Measurements from ENCODE around the gene GDF7. TPM values are rescaled to one million over a fixed set of nuclear protein-coding genes. Genes with fewer than 3 reads are reported as not detected.

GDF7 gene
- total and polyA plus RNA-seq, 8 donors, result 0.15 to 0.42 (median 0.30) TPM

- Histone ChIP-seq H3K27ac (no peak overlapping the region), H3K4me1 (no peaks in the 10 kb centered on the region), H3K36me3 (peaks cover 0 to 15% of the 10 kb centered on the region in 2 donors), H3K4me3 (no peak overlapping the region), H3K9me3 (no peaks in the 10 kb centered on the region), H3K27me3 (peaks cover 0 to under 1% of the 10 kb centered on the region in 2 donors)
- intact Hi-C loops (cut with DNase I), result no loop called here
- DNase-seq (peak in 1 of 4 donors; percentile 36), ATAC-seq (no peak)
- TF ChIP-seq, protein P1, sequence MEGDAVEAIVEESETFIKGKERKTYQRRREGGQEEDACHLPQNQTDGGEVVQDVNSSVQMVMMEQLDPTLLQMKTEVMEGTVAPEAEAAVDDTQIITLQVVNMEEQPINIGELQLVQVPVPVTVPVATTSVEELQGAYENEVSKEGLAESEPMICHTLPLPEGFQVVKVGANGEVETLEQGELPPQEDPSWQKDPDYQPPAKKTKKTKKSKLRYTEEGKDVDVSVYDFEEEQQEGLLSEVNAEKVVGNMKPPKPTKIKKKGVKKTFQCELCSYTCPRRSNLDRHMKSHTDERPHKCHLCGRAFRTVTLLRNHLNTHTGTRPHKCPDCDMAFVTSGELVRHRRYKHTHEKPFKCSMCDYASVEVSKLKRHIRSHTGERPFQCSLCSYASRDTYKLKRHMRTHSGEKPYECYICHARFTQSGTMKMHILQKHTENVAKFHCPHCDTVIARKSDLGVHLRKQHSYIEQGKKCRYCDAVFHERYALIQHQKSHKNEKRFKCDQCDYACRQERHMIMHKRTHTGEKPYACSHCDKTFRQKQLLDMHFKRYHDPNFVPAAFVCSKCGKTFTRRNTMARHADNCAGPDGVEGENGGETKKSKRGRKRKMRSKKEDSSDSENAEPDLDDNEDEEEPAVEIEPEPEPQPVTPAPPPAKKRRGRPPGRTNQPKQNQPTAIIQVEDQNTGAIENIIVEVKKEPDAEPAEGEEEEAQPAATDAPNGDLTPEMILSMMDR (IDR thresholded peaks at IDR 0.05), result no peak
Measured at GRCh38 chr2:20680744-20681375, 13.9 kb downstream of the GDF7 start.

DNA sequence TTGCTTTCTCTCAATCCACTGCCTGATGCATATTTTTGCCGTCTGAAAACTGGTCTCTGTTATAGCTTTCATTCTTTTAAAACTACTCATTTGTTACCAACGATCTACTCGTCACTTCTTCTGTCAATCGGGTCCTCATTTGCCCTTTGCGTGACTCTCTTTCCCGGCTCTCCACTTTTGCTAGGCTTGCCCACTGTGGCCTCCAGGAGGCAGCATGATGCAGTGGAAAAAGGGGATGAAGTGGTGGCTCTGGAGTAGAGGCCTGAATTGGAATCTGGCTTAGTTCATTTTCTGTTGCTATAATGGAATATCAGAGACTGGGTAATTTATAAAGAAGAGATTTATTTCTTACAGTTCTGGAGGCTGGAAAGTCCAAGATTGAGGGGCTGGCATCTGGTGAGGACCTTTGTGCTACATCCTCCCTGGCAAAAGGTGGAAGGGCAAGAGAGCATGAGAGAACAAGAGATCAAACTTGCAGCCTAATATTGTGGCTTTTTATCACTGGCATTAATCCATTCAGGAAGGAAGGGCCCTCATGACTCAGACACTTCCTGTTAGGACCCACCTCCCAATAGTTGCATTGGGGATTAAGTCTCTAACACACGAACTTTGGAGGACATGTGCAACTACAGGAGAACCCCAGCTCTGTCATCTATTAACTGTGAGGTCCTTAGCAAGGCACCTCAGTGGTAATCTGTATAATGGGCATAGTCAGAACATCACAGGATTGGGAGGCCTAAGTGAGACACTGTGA lies 15.4 kb downstream of the GDF7 start:
- TF ChIP-seq, protein P1 (IDR thresholded peaks at IDR 0.05), result peak; percentile 19 to 37
- Histone ChIP-seq H3K27me3 (no peaks in the 10 kb centered on the region), H3K4me1 (no peaks in the 10 kb centered on the region), H3K27ac (no peak overlapping the region), H3K9me3 (no peaks in the 10 kb centered on the region), H3K36me3 (peaks cover 0 to 27% of the 10 kb centered on the region in 2 donors), H3K4me3 (no peak overlapping the region)
- ATAC-seq (peak; percentile 79), DNase-seq (no peak)
- intact Hi-C loops (cut with DNase I), result no loop called here

DNA sequence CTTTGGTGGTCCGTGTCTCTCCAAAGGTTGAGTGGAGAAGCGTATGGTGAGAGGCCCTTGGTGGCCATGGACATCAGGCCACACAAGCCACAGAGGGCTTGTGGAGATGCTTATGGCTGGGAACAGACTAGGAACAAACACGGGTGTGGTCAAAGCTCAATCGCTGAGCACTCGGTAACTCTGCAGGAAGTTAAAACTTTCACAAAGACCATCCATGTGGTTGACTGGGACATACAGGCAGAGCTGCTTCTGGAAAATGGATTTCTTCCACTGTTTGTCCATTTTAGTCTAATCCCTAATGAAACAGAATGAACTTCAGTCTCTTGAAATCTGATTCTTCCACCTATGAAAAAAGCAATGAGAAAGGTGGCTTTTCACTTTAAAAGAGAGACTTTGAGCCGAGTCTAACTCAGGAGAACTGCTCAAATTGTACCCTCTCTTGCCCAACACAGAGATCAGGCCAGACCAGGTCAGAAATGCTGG lies 17.7 kb downstream of the GDF7 start:
- intact Hi-C loops (cut with DNase I), result no loop called here
- no peak overlapping the region for H3K27ac ChIP-seq
- DNase-seq (no peak), ATAC-seq (no peak)
- H3K27me3 ChIP-seq, result no peaks in the 10 kb centered on the region
- H3K36me3 ChIP-seq, result peaks cover 0 to 27% of the 10 kb centered on the region in 2 donors
- TF ChIP-seq, protein P1 (IDR thresholded peaks at IDR 0.05), result no peak
- no peaks in the 10 kb centered on the region for H3K9me3 ChIP-seq
- H3K4me3 ChIP-seq, result no peak overlapping the region
- no peaks in the 10 kb centered on the region for H3K4me1 ChIP-seq

GRCh38 chr2:20687260-20687832 lies 20.4 kb downstream of the GDF7 start:
- TF ChIP-seq, protein P1 (IDR thresholded peaks at IDR 0.05), result no peak
- H3K36me3 ChIP-seq, result peaks cover 0 to 27% of the 10 kb centered on the region in 2 donors
- DNase-seq (no peak), ATAC-seq (no peak)
- no peak overlapping the region for H3K4me3 ChIP-seq
- intact Hi-C loops (cut with DNase I), result no loop called here
- H3K27ac ChIP-seq, result no peak overlapping the region
- no peaks in the 10 kb centered on the region for H3K27me3 ChIP-seq
- no peaks in the 10 kb centered on the region for H3K9me3 ChIP-seq
- H3K4me1 ChIP-seq, result no peaks in the 10 kb centered on the region

All from left lung (tissue), 10 donors.